K562 (cell line): ENCODE measurements around the gene C16orf92. TPM values are rescaled to one million over a fixed set of nuclear protein-coding genes. Genes with fewer than 3 reads are reported as not detected.

Experiments used
- CBFB ChIP-seq: sonication (generic); formaldehyde crosslinking; IDR thresholded peaks from 2 replicates; pipeline ENCODE4 v1.4.0; 2020; ENCODE audit warnings: mild to moderate bottlenecking, missing genetic modification reagents
- GABPA ChIP-seq: fragments of 200-800 bp; sonication (Bioruptor generic); conservative IDR thresholded peaks from 2 replicates; pipeline ENCODE4 v1.6.1; 2016; ENCODE audit warnings: low read depth, missing genetic modification characterization, missing compliant biosample characterization
- MAX ChIP-seq: sonication (generic); formaldehyde crosslinking; IDR thresholded peaks from 2 replicates; pipeline ENCODE4 v1.9.0; 2022; ENCODE audit warnings: mild to moderate bottlenecking, missing genetic modification reagents
- MNT ChIP-seq, 2 experiments: fragments of 450-650 bp; conservative IDR thresholded peaks; 2 replicates each; pipeline ENCODE4 v1.6.1; 2017; ENCODE audit warnings: mild to moderate bottlenecking in 2 of 2, moderate library complexity in 2 of 2
- MYC ChIP-seq, 2 experiments: fragments of 250-450 bp in 1 of 2; sonication (Bioruptor Pico) in 1 of 2; IDR thresholded peaks; 2 replicates each; pipeline versions ENCODE4 v1.5.1 to v1.6.1; 2012 to 2021; ENCODE audit warnings: low read depth in 2 of 2, borderline replicate concordance in 1 of 2, improper control_type of control experiment in 1 of 2, low read length in 1 of 2, mild to moderate bottlenecking in 1 of 2, moderate library complexity in 1 of 2
- PRMT5 ChIP-seq: sonication (generic); formaldehyde crosslinking; IDR thresholded peaks from 2 replicates; pipeline ENCODE4 v1.5.0; 2020; ENCODE audit warnings: missing genetic modification reagents
- RAD21 ChIP-seq, 2 experiments: fragments of 250-450 bp in 1 of 2; fragments of 450-650 bp in 1 of 2; sonication (Bioruptor Pico) in 1 of 2; formaldehyde crosslinking in 1 of 2; IDR thresholded peaks in 1 of 2; conservative IDR thresholded peaks in 1 of 2; 2 replicates each; pipeline versions ENCODE4 v1.4.0 to v1.8.0; 2020 to 2022; ENCODE audit warnings: mild to moderate bottlenecking in 2 of 2, moderate library complexity in 1 of 2
- SP1 ChIP-seq: sonication (generic); formaldehyde crosslinking; IDR thresholded peaks from 2 replicates; pipeline ENCODE4 v1.8.1; 2022; ENCODE audit warnings: mild to moderate bottlenecking, missing genetic modification reagents
- TAF15 ChIP-seq: fragments of 200-400 bp; formaldehyde crosslinking; IDR thresholded peaks from 2 replicates; pipeline ENCODE4 v1.6.1; 2017; ENCODE audit warnings: mild to moderate bottlenecking, low read depth, low read length, moderate library complexity
- TAF7 ChIP-seq: fragments of 450-650 bp; IDR thresholded peaks from 2 replicates; pipeline ENCODE4 v1.6.1; 2016; ENCODE audit warnings: missing genetic modification characterization, missing compliant biosample characterization
- TEAD4 ChIP-seq, 2 experiments: sonication (generic) in 1 of 2; formaldehyde crosslinking in 1 of 2; IDR thresholded peaks; 2 replicates each; pipeline versions ENCODE4 v1.6.1 to v1.8.0; 2012 to 2022; ENCODE audit warnings: borderline replicate concordance in 1 of 2, inconsistent platforms in 1 of 2, low read length in 1 of 2, mild to moderate bottlenecking in 1 of 2, missing genetic modification reagents in 1 of 2
- ZBTB7A ChIP-seq: IDR thresholded peaks from 2 replicates; pipeline ENCODE4 v1.6.1; 2011; ENCODE audit warnings: low read depth, mild to moderate bottlenecking, low read length, moderate library complexity, borderline replicate concordance; ENCODE audit not compliant: control insufficient read depth
- ZNF24 ChIP-seq: fragments of 450-650 bp; IDR thresholded peaks from 2 replicates; pipeline ENCODE4 v1.6.1; 2016
- ZNF282 ChIP-seq: sonication (generic); formaldehyde crosslinking; IDR thresholded peaks from 2 replicates; pipeline ENCODE4 v1.8.1; 2023; ENCODE audit warnings: missing genetic modification reagents
- ZNF445 ChIP-seq: fragments of 250-450 bp; sonication (Bioruptor Pico); IDR thresholded peaks from 2 replicates; pipeline ENCODE4 v1.4.0; 2020; ENCODE audit warnings: low read depth, mild to moderate bottlenecking, moderate library complexity
- polyA plus RNA-seq, 8 experiments: library from polyadenylated mRNA; depleted of rRNA in 4 of 8; stranded (reverse) in 5 of 8; unstranded in 3 of 8; fragments of >200 nt; fragmentation: Nextera tagmentation in 2 of 8; fragmentation: Illumina TruSeq in 1 of 8; extraction: Ambion mirVana in 2 of 8; extraction: Trizol in 1 of 8; gene quantifications; 2 replicates each; pipeline versions ENCODE4 v1.2.1 to v1.2.3, GENCODE V29; 2011 to 2014; ENCODE audit warnings: inconsistent platforms in 1 of 8, missing spikeins in 1 of 8
- total RNA-seq, 7 experiments: library from RNA; depleted of rRNA in 6 of 7; stranded (reverse); fragments of >200 nt in 6 of 7; fragmentation: Illumina TruSeq in 2 of 7; extraction: Trizol in 2 of 7; gene quantifications; 2 replicates each; pipeline versions ENCODE4 v1.2.1 to v1.2.3, GENCODE V29; 2011 to 2021; ENCODE audit warnings: low replicate concordance in 1 of 7
- TF ChIP-seq, protein P1 (sequence below): sonication (generic); formaldehyde crosslinking; IDR thresholded peaks from 2 replicates; pipeline ENCODE4 v1.8.0; 2022; ENCODE audit warnings: mild to moderate bottlenecking, missing genetic modification reagents
- TF ChIP-seq, protein P2 (sequence below): IDR thresholded peaks from 3 replicates; pipeline ENCODE4 v1.6.1; 2011; ENCODE audit warnings: borderline replicate concordance, mild to moderate bottlenecking; ENCODE audit not compliant: insufficient read length, insufficient read depth
- TF ChIP-seq, protein P3 (sequence below): sonication (generic); formaldehyde crosslinking; IDR thresholded peaks from 2 replicates; pipeline ENCODE4 v1.8.0; 2022; ENCODE audit warnings: mild to moderate bottlenecking, missing genetic modification reagents
- TF ChIP-seq, protein P4 (sequence below): fragments of 250-450 bp; sonication (Bioruptor Pico); IDR thresholded peaks from 2 replicates; pipeline ENCODE4 v1.5.0; 2020; ENCODE audit warnings: mild to moderate bottlenecking

C16orf92 gene
- total and polyA plus RNA-seq, 9 of the 15 experiments (the other 6 are each of a cell fraction or from before 2014, with no cell fraction given) = not detected

DNA sequence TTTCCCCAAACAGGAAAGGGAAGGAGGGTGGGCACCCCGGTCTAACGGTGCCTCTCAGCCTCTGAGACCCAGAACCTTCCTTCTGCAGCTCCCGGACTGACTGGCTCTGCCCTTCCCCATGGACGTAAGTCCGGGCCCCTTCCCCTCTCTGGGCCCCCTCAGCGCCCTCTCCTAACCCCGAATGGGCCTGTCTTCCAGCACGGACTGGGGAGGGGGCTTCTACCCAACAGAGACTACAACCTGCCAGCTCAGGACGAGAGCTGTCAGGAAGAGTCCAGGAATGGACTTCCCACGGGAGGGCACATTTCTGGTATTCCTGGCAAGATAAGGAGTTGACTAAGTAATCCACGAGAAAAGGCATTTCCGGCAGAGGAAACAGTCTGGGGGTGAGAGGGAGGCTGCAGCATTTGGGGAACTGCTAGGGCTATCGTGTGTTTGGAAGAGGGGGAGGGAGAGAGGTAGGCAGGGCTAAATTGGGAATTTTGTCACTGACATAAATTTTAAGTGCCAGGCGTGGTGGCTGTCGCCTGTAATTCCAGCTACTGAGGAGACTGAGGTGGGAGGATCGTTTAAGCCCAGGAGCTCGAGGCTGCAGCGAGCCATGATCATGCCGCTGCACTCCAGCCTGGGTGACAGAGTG lies 30.5 kb downstream of the C16orf92 start (continued):
- TF ChIP-seq MYC (IDR thresholded peaks at IDR 0.05; ENCODE audit: low read depth, low read length) (no peak), MYC (CRISPR knock-in tag; IDR thresholded peaks at IDR 0.05; ENCODE audit: borderline replicate concordance, low read depth) (0 out of 2 replicates have a peak, but pooled peaks have one; percentile 3), TEAD4 (IDR thresholded peaks at IDR 0.05; ENCODE audit: low read length) (no peak), TEAD4 (CRISPR knock-in tag; IDR thresholded peaks at IDR 0.05; ENCODE audit: borderline replicate concordance) (no peak), ZNF445 (CRISPR knock-in tag) (no peak), PRMT5 (0 out of 2 replicates have a peak, but pooled peaks have one; percentile 61), CBFB (CRISPR knock-in tag) (no peak), MAX (CRISPR knock-in tag) (no peak), ZNF24 (no peak), ZNF282 (CRISPR knock-in tag) (no peak), SP1 (CRISPR knock-in tag) (peak; percentile 20; the same call in 1 of the 2 replicates), ZBTB7A (no peak), GABPA (tag) (peak; percentile 48), RAD21 (CRISPR knock-in tag; conservative IDR thresholded peaks at IDR 0.05 in 1 of 2, IDR thresholded peaks at IDR 0.05 in 1 of 2) (no peak), MNT (conservative IDR thresholded peaks at IDR 0.05) (peak in 1 of 2 experiments; percentile 2; a peak in 1 of 4 replicates), TAF15 (no peak), TAF7 (tag) (0 out of 2 replicates have a peak, but pooled peaks have one; percentile 17)
- TF ChIP-seq, protein P1, sequence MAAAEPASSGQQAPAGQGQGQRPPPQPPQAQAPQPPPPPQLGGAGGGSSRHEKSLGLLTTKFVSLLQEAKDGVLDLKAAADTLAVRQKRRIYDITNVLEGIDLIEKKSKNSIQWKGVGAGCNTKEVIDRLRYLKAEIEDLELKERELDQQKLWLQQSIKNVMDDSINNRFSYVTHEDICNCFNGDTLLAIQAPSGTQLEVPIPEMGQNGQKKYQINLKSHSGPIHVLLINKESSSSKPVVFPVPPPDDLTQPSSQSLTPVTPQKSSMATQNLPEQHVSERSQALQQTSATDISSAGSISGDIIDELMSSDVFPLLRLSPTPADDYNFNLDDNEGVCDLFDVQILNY (CRISPR knock-in tag) = no peak
- TF ChIP-seq, protein P2, sequence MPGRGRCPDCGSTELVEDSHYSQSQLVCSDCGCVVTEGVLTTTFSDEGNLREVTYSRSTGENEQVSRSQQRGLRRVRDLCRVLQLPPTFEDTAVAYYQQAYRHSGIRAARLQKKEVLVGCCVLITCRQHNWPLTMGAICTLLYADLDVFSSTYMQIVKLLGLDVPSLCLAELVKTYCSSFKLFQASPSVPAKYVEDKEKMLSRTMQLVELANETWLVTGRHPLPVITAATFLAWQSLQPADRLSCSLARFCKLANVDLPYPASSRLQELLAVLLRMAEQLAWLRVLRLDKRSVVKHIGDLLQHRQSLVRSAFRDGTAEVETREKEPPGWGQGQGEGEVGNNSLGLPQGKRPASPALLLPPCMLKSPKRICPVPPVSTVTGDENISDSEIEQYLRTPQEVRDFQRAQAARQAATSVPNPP = no peak
- TF ChIP-seq, protein P3, sequence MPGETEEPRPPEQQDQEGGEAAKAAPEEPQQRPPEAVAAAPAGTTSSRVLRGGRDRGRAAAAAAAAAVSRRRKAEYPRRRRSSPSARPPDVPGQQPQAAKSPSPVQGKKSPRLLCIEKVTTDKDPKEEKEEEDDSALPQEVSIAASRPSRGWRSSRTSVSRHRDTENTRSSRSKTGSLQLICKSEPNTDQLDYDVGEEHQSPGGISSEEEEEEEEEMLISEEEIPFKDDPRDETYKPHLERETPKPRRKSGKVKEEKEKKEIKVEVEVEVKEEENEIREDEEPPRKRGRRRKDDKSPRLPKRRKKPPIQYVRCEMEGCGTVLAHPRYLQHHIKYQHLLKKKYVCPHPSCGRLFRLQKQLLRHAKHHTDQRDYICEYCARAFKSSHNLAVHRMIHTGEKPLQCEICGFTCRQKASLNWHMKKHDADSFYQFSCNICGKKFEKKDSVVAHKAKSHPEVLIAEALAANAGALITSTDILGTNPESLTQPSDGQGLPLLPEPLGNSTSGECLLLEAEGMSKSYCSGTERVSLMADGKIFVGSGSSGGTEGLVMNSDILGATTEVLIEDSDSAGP (CRISPR knock-in tag) = no peak
- TF ChIP-seq, protein P4, sequence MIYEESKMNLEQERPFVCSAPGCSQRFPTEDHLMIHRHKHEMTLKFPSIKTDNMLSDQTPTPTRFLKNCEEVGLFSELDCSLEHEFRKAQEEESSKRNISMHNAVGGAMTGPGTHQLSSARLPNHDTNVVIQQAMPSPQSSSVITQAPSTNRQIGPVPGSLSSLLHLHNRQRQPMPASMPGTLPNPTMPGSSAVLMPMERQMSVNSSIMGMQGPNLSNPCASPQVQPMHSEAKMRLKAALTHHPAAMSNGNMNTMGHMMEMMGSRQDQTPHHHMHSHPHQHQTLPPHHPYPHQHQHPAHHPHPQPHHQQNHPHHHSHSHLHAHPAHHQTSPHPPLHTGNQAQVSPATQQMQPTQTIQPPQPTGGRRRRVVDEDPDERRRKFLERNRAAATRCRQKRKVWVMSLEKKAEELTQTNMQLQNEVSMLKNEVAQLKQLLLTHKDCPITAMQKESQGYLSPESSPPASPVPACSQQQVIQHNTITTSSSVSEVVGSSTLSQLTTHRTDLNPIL = no peak
